HUES64 (cell line): ENCODE results near the gene ZNF343.

Experiments used
- H3K27ac ChIP-seq: 2 replicates; pipeline ENCODE4 v1.7.0; 2013; ENCODE audit warnings: low read depth, low read length, inconsistent platforms
- H3K27me3 ChIP-seq: 2 replicates; pipeline ENCODE4 v1.6.1; 2013; ENCODE audit warnings: mild to moderate bottlenecking, low read length; ENCODE audit not compliant: insufficient read depth
- H3K36me3 ChIP-seq: 2 replicates; pipeline ENCODE4 v1.6.1; 2013; ENCODE audit warnings: mild to moderate bottlenecking, low read length; ENCODE audit not compliant: insufficient read depth
- H3K4me1 ChIP-seq: 2 replicates; pipeline ENCODE4 v1.6.1; 2013; ENCODE audit warnings: mild to moderate bottlenecking, low read length, moderate library complexity; ENCODE audit not compliant: insufficient read depth
- H3K4me3 ChIP-seq: 2 replicates; pipeline ENCODE4 v1.5.1; 2013; ENCODE audit warnings: mild to moderate bottlenecking, low read length, moderate library complexity
- H3K9ac ChIP-seq: 2 replicates; pipeline ENCODE4 v1.6.1; 2013; ENCODE audit warnings: mild to moderate bottlenecking, low read depth, low read length
- H3K9me3 ChIP-seq: 2 replicates; pipeline ENCODE4 v1.6.1; 2013; ENCODE audit warnings: low read depth, low read length; ENCODE audit not compliant: insufficient read depth
- WGBS: fragments of 150-250, 120-280 bp; methylation state at CpG from one replicate; pipeline ENCODE4 v1.1.7; 2013; ENCODE audit warnings: missing lambda C conversion rate; 5-methylcytosine and 5-hydroxymethylcytosine counted together

ZNF343 gene

GRCh38 chr20:2469991-2470422, 38.7 kb downstream of the ZNF343 start:
- H3K27me3 ChIP-seq, result no peaks in the 10 kb centered on the region
- H3K9ac ChIP-seq, result peak overlapping the region; percentile 98
- H3K4me3 ChIP-seq, result peak overlapping the region; percentile 86
- peak overlapping the region; percentile 90 for H3K27ac ChIP-seq
- under 1% methylated on average over 19 of the region's 19 CpGs for WGBS
- peaks cover 46% of the 10 kb centered on the region for H3K36me3 ChIP-seq
- H3K9me3 ChIP-seq, result no peaks in the 10 kb centered on the region
- H3K4me1 ChIP-seq, result peaks cover 18% of the 10 kb centered on the region

- Histone ChIP-seq H3K9ac (peak overlapping the region; percentile 98; the same call in 1 of the 2 replicates), H3K27ac (no peak overlapping the region), H3K4me1 (peaks cover 13% of the 10 kb centered on the region; the same call in 1 of the 2 replicates), H3K9me3 (no peaks in the 10 kb centered on the region), H3K27me3 (no peaks in the 10 kb centered on the region), H3K4me3 (peak overlapping the region; percentile 86), H3K36me3 (peaks cover 58% of the 10 kb centered on the region)
- WGBS, result 78% methylated on average over 11 of the region's 11 CpGs
Measured at GRCh38 chr20:2468581-2469407, 39.9 kb downstream of the ZNF343 start.

- H3K4me1 ChIP-seq, result peaks cover 13% of the 10 kb centered on the region; the same call in 1 of the 2 replicates
- no peak overlapping the region; the same call in 1 of the 2 replicates for H3K4me3 ChIP-seq
- H3K9me3 ChIP-seq, result no peaks in the 10 kb centered on the region
- no peak overlapping the region for H3K9ac ChIP-seq
- no peak overlapping the region for H3K27ac ChIP-seq
- H3K27me3 ChIP-seq, result no peaks in the 10 kb centered on the region
- peaks cover 72% of the 10 kb centered on the region for H3K36me3 ChIP-seq
- WGBS, result 92% methylated on average over 5 of the region's 5 CpGs
Measured at GRCh38 chr20:2467412-2467811, 41.3 kb downstream of the ZNF343 start.

- H3K4me1 ChIP-seq, result peaks cover 10% of the 10 kb centered on the region; the same call in 1 of the 2 replicates
- WGBS, result 99% methylated on average over 6 of the region's 6 CpGs
- no peak overlapping the region for H3K27ac ChIP-seq
- peaks cover 95% of the 10 kb centered on the region for H3K36me3 ChIP-seq
- no peaks in the 10 kb centered on the region for H3K9me3 ChIP-seq
- H3K9ac ChIP-seq, result no peak overlapping the region
- no peak overlapping the region for H3K4me3 ChIP-seq
- H3K27me3 ChIP-seq, result no peaks in the 10 kb centered on the region
Measured at GRCh38 chr20:2465100-2465499, 43.6 kb downstream of the ZNF343 start.

GRCh38 chr20:2463616-2464365, 44.9 kb downstream of the ZNF343 start:
- Histone ChIP-seq H3K27ac (no peak overlapping the region), H3K4me3 (no peak overlapping the region), H3K9me3 (no peaks in the 10 kb centered on the region), H3K9ac (no peak overlapping the region), H3K36me3 (peaks cover 99% of the 10 kb centered on the region), H3K4me1 (peaks cover 6% of the 10 kb centered on the region; the same call in 1 of the 2 replicates), H3K27me3 (no peaks in the 10 kb centered on the region)
- 92% methylated on average over 9 of the region's 9 CpGs for WGBS

- H3K27ac ChIP-seq, result no peak overlapping the region
- no peaks in the 10 kb centered on the region for H3K9me3 ChIP-seq
- no peaks in the 10 kb centered on the region for H3K4me1 ChIP-seq
- H3K27me3 ChIP-seq, result no peaks in the 10 kb centered on the region
- no peak overlapping the region for H3K4me3 ChIP-seq
- H3K36me3 ChIP-seq, result peaks cover 91% of the 10 kb centered on the region
- 97% methylated on average over 3 of the region's 3 CpGs for WGBS
- H3K9ac ChIP-seq, result no peak overlapping the region
Measured at GRCh38 chr20:2462484-2462883, 46.2 kb downstream of the ZNF343 start.

- Histone ChIP-seq H3K36me3 (peaks cover 75% of the 10 kb centered on the region), H3K4me3 (no peak overlapping the region), H3K27me3 (no peaks in the 10 kb centered on the region), H3K9me3 (no peaks in the 10 kb centered on the region), H3K9ac (no peak overlapping the region), H3K27ac (no peak overlapping the region), H3K4me1 (no peaks in the 10 kb centered on the region)
- WGBS, result 96% methylated on average over 4 of the region's 4 CpGs
Measured at GRCh38 chr20:2460752-2461424, 47.8 kb downstream of the ZNF343 start.

- Histone ChIP-seq H3K36me3 (peaks cover 68% of the 10 kb centered on the region), H3K4me3 (no peak overlapping the region), H3K4me1 (no peaks in the 10 kb centered on the region), H3K9me3 (no peaks in the 10 kb centered on the region), H3K27me3 (no peaks in the 10 kb centered on the region), H3K9ac (no peak overlapping the region), H3K27ac (no peak overlapping the region)
- WGBS, result 86% methylated on average over 1 of the region's 1 CpG
Measured at GRCh38 chr20:2459981-2460751, 48.5 kb downstream of the ZNF343 start.

- Histone ChIP-seq H3K9me3 (no peaks in the 10 kb centered on the region), H3K4me3 (no peak overlapping the region), H3K36me3 (peaks cover 56% of the 10 kb centered on the region), H3K4me1 (no peaks in the 10 kb centered on the region), H3K27ac (no peak overlapping the region), H3K9ac (no peak overlapping the region), H3K27me3 (no peaks in the 10 kb centered on the region)
- 89% methylated on average over 3 of the region's 3 CpGs for WGBS
Measured at GRCh38 chr20:2458919-2459499, 49.7 kb downstream of the ZNF343 start.

GRCh38 chr20:2455771-2456497, 52.8 kb downstream of the ZNF343 start:
- peaks cover 25% of the 10 kb centered on the region for H3K36me3 ChIP-seq
- no peaks in the 10 kb centered on the region for H3K27me3 ChIP-seq
- H3K9ac ChIP-seq, result no peak overlapping the region
- WGBS, result 78% methylated on average over 2 of the region's 2 CpGs
- H3K4me3 ChIP-seq, result no peak overlapping the region
- H3K27ac ChIP-seq, result no peak overlapping the region
- H3K9me3 ChIP-seq, result no peaks in the 10 kb centered on the region
- H3K4me1 ChIP-seq, result no peaks in the 10 kb centered on the region
